ENCODE data around the gene LPP. TPM values are rescaled to one million over a fixed set of nuclear protein-coding genes. Genes with fewer than 3 reads are reported as not detected.

The LPP gene
- total and polyA plus RNA-seq, 2 of the 4 experiments (the other 2 are of a cell fraction), result 16.0 to 130 TPM

- Histone ChIP-seq H2AK5ac (ENCODE audit: low read depth, low read length) (no peak overlapping the region), H3K56ac (ENCODE audit: extremely low read depth, insufficient read depth, low read length) (no peak overlapping the region), H3K27ac (ENCODE audit: insufficient read depth, low read length) (no peak overlapping the region), H4K20me1 (ENCODE audit: insufficient read depth, low read length) (peaks cover 19% of the 10 kb centered on the region; the same call in 1 of the 2 replicates), H4K8ac (ENCODE audit: low read depth in 2 of 2, low read length in 2 of 2) (no peak overlapping the region), H3K4ac (ENCODE audit: low read depth, low read length) (no peak overlapping the region), H3K9me1 (ENCODE audit: insufficient read depth, low read length) (peaks cover 18% of the 10 kb centered on the region; the same call in 1 of the 2 replicates), H3K4me3 (ENCODE audit: insufficient read depth, low read depth, low read length) (no peak overlapping the region), H2AFZ (replicated peaks; ENCODE audit: low read length, poor library complexity) (no peak overlapping the region), H2AK9ac (replicated peaks; ENCODE audit: low read depth, low read length, poor library complexity) (no peak overlapping the region), H3K36me3 (ENCODE audit: control insufficient read depth, insufficient read depth, low read length) (peaks cover 2% of the 10 kb centered on the region; the same call in 1 of the 2 replicates), H4K5ac (ENCODE audit: low read depth, low read length) (no peak overlapping the region), H2BK120ac (ENCODE audit: low read depth, low read length) (no peak overlapping the region), H3K23ac (ENCODE audit: low read depth, low read length) (no peak overlapping the region), H2BK5ac (ENCODE audit: low read depth, low read length, poor library complexity, severe bottlenecking) (no peak overlapping the region), H4K91ac (ENCODE audit: insufficient read depth, low read depth, low read length) (no peak overlapping the region), H3K27me3 (ENCODE audit: control insufficient read depth, insufficient read depth, low read length) (no peaks in the 10 kb centered on the region), H3K18ac (ENCODE audit: low read depth, low read length) (no peak overlapping the region), H3K4me2 (ENCODE audit: low read depth, low read length) (no peak overlapping the region), H3K9me3 (ENCODE audit: control insufficient read depth, insufficient read depth, low read length) (no peaks in the 10 kb centered on the region), H3K9ac (ENCODE audit: low read depth, low read length) (no peak overlapping the region), H3K14ac (replicated peaks; ENCODE audit: low read depth, low read length) (no peak overlapping the region), H2BK20ac (ENCODE audit: low read depth, low read length) (no peak overlapping the region), H3K79me1 (ENCODE audit: low read depth in 1 of 2, low read length in 2 of 2) (peaks cover 42 to 71% of the 10 kb centered on the region in 2 experiments), H3K4me1 (ENCODE audit: control insufficient read depth, insufficient read depth, low read length) (no peaks in the 10 kb centered on the region; the same call in 1 of the 2 replicates), H2BK15ac (ENCODE audit: low read depth, low read length) (no peak overlapping the region)
- TF ChIP-seq SMC3 (IDR thresholded peaks at IDR 0.05; ENCODE audit: low read depth, low read length), result no peak
- no peak for TF ChIP-seq MXI1 (IDR thresholded peaks at IDR 0.05; ENCODE audit: borderline replicate concordance, low read depth, low read length)
- no peak for TF ChIP-seq USF2 (IDR thresholded peaks at IDR 0.05; ENCODE audit: low read depth, low read length)
- no peak for TF ChIP-seq NFE2L2 (IDR thresholded peaks at IDR 0.05; ENCODE audit: low read depth, low read length)
- TF ChIP-seq MAZ (IDR thresholded peaks at IDR 0.05; ENCODE audit: borderline replicate concordance, low read depth, low read length), result no peak
- no peak for TF ChIP-seq ELK1 (IDR thresholded peaks at IDR 0.05; ENCODE audit: borderline replicate concordance, low read depth, low read length)
- no peak for TF ChIP-seq POLR2A (IDR thresholded peaks at IDR 0.05; ENCODE audit: low read depth, low read length)
- TF ChIP-seq BHLHE40 (IDR thresholded peaks at IDR 0.05; ENCODE audit: low read depth, low read length), result no peak
- TF ChIP-seq CHD1 (IDR thresholded peaks at IDR 0.05; ENCODE audit: low read depth, low read length), result no peak
- BruUV-seq (replicated peaks), result no TSS peak
- DNase-seq (no peak), ATAC-seq (ENCODE audit: low read depth) (no peak)
- in situ Hi-C loops (cut with MboI; ENCODE audit: low sequenced_read_pairs) (no loop called here), dilution Hi-C loops (cut with HindIII; ENCODE audit: low sequenced_read_pairs, unreplicated experiment) (no loop called here), intact Hi-C loops (cut with micrococcal nuclease) (no loop called here)
- POLR2A ChIA-PET (ENCODE audit: unreplicated experiment), result no interaction called here
- 92% methylated on average over 1 of the region's 1 CpG; no CpG with 5 or more reads in 1 of the 2 experiments for WGBS, 2 experiments (ENCODE audit: extremely low coverage in 2 of 2, insufficient read length in 1 of 2)
- CTCF ChIA-PET, result no interaction called here
These were observed 672.6 kb downstream of the LPP start for GRCh38 chr3:188826574-188826973.
